ENCODE results near the gene FBXO21.

Gene FBXO21

DNA sequence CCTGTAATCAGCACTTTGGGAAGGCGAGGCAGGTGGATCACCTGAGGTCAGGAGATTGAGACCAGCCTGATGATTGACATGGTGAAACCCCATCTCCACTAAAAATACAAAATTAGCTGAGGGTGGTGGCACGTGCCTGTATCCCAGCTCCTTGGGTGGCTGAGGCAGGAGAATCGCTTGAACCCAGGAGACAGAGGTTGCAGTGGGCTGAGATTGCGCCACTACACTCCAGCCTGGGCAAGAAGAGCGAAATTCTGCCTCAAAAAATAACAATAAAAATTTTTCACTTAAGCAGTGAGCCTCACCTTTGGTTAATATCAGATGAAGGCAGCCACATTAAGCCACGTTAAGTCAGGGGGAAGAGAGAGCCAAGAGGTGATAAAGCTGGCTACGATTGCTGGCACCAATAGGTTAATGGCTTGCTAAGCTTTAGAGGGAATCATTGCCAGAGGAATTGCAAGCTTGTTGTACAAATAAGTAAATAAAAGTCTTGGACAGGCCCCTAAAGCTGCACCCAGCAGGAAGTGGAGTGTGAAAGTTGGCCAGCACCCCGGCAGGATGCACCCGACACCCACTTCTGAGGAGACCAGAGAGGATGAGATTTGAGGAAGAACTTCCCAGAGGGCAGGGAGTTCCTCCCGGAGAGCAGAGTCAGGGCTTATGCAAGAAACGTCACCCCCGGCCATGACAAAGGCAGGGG, 49.7 kb downstream of the FBXO21 start:
- no peak for DNase-seq (ENCODE audit: low read depth, low spot score)

- DNase-seq (ENCODE audit: low read depth, low spot score): no peak
Measured at GRCh38 chr12:117139025-117139717, 51.1 kb downstream of the FBXO21 start.

GRCh38 chr12:117134721-117135120, 55.5 kb downstream of the FBXO21 start:
- no peak for DNase-seq (ENCODE audit: low read depth, low spot score)

DNA sequence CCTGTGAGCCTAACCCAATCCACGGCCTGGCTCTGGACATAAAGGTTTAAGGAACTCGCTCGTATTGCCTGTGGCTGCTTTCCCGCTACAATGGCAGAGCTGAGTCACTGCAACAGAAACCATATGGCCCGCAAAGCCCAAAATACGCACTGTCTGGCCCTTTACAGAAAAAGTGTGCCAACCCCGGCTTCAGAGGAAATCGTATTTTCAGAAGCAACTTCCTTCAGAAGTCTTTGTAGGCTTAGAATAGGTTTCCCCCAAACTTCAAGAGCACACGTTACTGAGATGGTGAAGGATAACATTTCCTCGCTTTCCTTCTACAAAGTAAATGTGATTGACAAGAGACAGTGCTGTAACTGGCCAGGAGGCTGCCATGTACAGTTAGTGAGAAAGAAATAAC, 56.2 kb downstream of the FBXO21 start:
- DNase-seq (ENCODE audit: low read depth, low spot score): no peak

DNA sequence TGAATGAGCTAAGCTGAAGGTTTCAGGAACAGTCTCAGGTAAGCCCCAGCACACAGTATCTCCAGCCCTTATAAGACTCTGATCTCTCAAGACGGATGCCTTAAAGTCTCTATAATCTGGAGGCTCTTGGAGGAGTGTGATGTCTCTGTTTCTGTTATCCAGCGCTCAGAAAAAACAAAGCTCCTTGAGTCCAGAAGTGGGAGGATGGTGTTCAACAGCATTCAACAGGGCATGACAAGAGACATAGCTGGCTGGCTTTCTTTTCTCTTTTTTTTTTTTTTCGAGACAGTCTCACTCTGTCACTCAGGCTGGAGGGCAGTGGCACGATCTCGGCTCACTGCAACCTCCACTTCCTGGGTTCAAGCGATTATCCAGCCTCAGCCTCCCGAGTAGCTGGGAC, 59.5 kb downstream of the FBXO21 start:
- DNase-seq (ENCODE audit: low read depth, low spot score): no peak

GRCh38 chr12:117129391-117129790, 60.9 kb downstream of the FBXO21 start:
- no peak for DNase-seq (ENCODE audit: low read depth, low spot score)

- DNase-seq (ENCODE audit: low read depth, low spot score): no peak
Measured at GRCh38 chr12:117127933-117128823, 62.1 kb downstream of the FBXO21 start.

- DNase-seq (ENCODE audit: low read depth, low spot score): no peak
Measured at GRCh38 chr12:117126335-117126734, 63.9 kb downstream of the FBXO21 start.

DNA sequence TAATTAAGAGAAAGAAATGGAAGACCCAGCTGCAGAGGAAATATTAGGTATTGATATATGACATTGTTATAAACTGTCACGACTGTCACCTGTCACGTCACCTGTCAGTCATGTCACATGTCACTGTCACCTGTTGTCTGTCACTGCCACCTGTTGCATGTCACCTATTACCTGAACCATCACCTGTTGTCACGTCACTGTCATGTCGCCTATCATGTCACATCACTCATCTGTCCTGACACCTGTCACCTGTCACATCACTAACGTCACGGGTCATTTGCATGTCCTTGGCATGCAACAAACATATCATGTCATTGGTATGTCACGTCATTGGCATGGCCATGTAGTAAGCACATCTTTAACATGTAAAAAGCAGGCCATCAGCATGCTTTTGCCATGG, 64.5 kb downstream of the FBXO21 start:
- DNase-seq (ENCODE audit: low read depth, low spot score): no peak

DNA sequence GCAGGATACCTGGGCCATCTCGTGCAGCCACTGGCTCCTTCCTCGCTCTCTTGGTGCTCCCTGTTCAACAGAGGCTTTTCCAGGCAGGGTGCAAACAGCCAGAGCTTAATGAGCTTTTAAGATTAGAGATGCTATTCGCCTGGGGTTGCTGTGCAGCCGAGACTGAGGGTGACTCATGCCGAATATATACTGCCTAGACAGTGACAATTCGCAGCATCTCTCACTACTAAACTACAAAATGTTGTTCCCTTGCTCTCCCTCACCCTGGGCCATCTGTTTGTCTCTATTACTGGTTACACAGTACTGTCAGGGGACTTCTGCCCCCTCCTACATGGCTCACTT, 65.0 kb downstream of the FBXO21 start:
- no peak for DNase-seq (ENCODE audit: low read depth, low spot score)

DNA sequence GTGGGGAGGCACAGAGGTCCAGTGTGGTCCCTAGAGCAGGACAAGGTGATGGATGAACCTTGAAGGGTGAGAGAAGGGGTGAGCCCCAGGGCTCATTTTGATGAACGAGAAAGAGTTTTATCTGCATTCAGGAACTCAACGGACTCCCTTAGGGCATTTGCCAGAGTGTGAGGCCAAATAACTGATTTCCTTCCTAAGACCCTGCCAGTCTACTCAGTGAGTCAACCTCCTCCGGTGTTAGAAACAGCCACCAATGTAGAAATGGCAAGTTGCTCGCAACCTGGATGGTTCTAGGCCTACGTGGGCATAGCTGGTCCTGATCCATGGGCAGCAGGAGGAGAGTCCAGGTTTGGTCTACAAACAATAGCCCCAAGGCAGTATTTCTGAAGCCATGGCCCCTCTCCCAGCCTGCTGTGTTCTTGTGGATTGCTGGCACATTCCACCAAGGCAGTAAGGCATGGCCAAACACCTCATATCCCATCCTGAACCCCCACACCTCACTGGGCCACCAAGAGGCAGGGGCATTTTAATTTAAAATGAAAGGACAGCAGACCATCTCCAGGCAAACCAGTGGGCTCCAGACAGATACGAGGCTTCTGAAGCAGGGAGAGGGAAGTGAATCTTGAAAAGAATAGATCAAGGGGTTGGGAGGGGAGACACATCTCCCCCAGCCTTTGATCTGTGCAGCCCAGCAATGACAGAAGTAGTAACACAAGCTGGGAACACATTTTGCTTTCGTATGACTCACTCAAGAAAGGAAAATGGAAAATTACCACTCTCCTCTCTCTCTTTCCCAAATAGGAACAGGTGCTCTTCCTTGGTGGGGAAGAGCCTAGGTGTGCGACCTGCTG, 65.6 kb downstream of the FBXO21 start:
- no peak for DNase-seq (ENCODE audit: low read depth, low spot score)

- no peak for DNase-seq (ENCODE audit: low read depth, low spot score)
Measured at GRCh38 chr12:117121441-117121840, 68.8 kb downstream of the FBXO21 start.

GRCh38 chr12:117120787-117121186, 69.5 kb downstream of the FBXO21 start:
- DNase-seq (ENCODE audit: low read depth, low spot score): no peak

GRCh38 chr12:117119592-117120198, 70.6 kb downstream of the FBXO21 start:
- DNase-seq (ENCODE audit: low read depth, low spot score): no peak

DNA sequence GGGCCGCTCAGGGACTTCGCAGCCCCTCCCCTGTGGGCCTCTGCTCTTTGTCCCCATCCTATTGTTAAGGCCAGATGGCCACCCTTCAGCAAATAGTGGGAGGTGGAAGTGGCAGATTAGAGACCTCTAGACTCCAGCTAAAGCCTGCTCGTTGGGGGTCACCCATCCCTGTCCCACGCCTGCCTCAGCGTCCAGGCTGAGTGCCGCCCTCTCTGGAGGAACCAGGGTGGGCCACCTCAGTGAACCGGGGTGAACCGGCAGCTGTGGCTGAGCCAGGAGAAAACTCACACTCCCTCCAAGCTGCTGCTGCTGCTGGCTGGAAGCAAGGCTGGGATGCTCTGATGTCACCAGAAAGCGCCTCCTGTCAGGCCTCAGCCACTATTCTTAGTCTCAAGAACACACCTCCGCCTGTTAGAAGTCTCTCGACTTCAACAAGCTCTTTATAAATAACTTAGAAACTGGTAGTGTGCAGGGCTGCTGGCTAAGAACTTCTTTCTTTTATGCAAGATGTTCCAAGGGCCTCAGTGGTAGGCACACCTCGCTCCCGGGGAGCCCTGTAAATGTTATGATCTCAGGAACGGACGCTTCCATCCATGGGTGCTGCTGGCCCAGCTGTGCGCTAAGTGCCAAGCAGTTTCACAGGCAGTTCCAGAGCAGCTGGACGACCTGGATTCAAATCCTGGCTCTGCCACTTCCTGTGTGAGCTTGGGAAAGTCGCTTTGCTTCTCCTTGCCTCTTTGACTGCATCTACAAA, 71.3 kb downstream of the FBXO21 start:
- DNase-seq (ENCODE audit: low read depth, low spot score): no peak

DNA sequence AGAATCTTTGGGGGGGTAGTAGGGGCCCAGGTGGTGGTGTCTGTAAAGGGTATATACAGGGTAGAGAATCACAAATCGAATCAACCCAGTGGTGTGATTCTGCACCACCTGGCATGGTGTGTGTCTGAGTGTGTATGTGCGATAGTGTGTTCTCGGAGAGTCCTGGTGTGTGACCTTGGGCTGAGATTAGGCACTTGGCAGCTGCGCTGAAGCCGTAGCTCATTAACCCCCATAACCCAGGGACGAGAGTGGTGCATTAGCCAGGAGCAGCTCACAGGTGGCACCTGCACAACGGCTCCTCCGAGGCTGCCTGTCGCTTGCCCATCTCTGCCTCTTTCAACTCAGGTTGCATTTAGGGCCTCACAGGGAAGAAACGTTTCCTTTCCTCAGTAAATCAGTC, 75.5 kb downstream of the FBXO21 start:
- DNase-seq (ENCODE audit: low read depth, low spot score): no peak

DNA sequence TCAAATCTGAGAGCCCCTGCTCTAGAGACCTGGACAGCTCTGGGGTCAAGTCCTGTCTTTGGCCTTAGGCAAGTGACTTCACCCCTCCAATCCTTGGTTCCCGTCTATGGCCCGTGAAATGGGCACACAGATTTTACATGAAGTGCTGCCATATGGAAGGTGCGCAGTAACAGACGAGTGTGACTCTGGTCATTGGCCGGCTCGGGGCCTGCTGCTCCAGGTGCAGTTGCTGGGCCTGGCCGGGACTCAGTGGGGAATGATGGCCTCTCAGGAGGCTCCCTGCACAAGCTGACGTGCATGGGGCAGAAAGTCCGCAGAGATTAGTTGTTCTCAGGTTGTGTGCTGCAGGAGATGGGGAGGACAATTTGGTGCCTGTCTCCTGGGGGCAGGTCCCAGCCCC, 77.0 kb downstream of the FBXO21 start:
- no peak for DNase-seq (ENCODE audit: low read depth, low spot score)

DNA sequence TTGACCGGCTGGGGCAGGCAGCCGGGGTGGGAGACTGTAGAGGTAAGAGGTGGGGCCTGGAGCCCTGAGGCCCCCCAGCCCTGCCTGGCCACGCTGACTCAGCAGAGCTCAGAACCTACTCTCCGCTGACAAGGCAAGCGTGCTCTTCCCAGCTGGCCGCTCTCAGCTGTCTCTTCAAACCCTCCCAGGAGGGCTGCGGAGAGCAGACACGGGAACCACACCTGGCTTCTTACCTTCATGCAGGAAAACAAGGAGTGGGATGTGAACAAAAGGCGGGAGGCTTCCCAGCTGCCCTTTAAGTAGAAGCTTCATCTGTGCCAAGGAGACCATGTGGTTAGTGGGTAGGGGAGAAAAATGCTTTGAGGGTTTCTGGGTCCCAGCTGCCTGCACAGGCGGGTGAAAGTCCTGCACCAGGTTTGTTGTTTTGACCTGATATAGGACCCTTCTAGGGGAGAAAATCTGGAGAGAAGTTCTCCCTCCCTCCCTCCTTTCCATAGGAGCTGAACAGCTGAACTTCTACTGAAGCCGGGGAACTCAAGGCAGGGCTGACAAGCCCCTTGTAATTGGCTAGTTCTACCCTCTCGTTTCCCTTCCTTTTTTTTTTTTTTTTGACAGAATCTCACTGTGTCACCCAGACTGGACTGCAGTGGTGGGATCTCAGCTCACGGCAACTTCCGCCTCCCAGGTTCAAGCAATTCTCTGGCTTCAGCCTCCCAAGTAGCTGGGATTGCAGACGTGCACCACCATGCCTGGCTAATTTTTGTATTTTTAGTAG, 78.3 kb downstream of the FBXO21 start:
- no peak for DNase-seq (ENCODE audit: low read depth, low spot score)

DNA sequence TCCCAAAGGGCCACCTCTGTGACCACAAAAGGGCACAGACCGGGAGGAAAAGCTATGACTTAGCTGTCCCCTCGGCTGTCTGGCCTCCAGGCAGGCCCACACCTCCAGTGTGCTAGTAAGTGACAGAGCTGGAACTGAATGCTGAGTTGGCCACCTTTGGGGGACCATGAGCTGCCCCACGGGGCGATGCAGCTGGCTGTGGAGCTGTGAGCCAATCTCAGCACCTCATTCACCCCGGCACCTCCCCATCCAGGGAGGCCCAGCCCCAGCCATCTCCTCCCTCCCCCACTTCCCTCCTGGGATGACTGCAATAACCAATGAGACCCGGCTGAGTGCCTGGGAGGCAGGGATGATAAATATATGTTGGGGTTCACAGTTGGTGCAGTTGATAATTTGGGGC, 78.9 kb downstream of the FBXO21 start:
- no peak for DNase-seq (ENCODE audit: low read depth, low spot score)

All from iPS DF 19.7 (cell line).